ENCODE results near the gene MTHFD2L. TPM values are rescaled to one million over a fixed set of nuclear protein-coding genes. Genes with fewer than 3 reads are reported as not detected.

Gene MTHFD2L
- total and polyA plus RNA-seq, 9 of the 15 experiments (the other 6 are each of a cell fraction or from before 2014, with no cell fraction given), result 10.0 to 39.0 (median 26.0) TPM

- TF ChIP-seq ZNF407 (IDR thresholded peaks at IDR 0.05; ENCODE audit: low read depth) (no peak), GATAD2A (IDR thresholded peaks at IDR 0.05) (no peak), GATA2 (CRISPR knock-in tag; IDR thresholded peaks at IDR 0.05) (no peak), ZNF77 (CRISPR knock-in tag; IDR thresholded peaks at IDR 0.05) (no peak), TCF7 (IDR thresholded peaks at IDR 0.05; ENCODE audit: borderline replicate concordance) (0 out of 2 replicates have a peak, but pooled peaks have one; percentile 41), ZNF583 (CRISPR knock-in tag; IDR thresholded peaks at IDR 0.05) (peak; percentile 72; the same call in 1 of the 2 replicates), DDX20 (tag; IDR thresholded peaks at IDR 0.05; ENCODE audit: low read depth) (no peak), CHCHD3 (CRISPR knock-in tag; IDR thresholded peaks at IDR 0.05) (no peak), HNRNPUL1 (IDR thresholded peaks at IDR 0.05; ENCODE audit: low read length) (no peak), SMC3 (conservative IDR thresholded peaks at IDR 0.05; ENCODE audit: insufficient read depth, low read depth, low read length) (no peak), STAT5A (IDR thresholded peaks at IDR 0.05; ENCODE audit: borderline replicate concordance, low read length) (no peak), ZC3H11A (IDR thresholded peaks at IDR 0.05; ENCODE audit: low read depth, low read length) (no peak), ZBTB33 (CRISPR knock-in tag; IDR thresholded peaks at IDR 0.05) (peak; percentile 40; the same call in 1 of the 2 replicates), SRSF1 (IDR thresholded peaks at IDR 0.05; ENCODE audit: low read depth, low read length) (peak; percentile 32; the same call in 1 of the 2 replicates)
Measured at GRCh38 chr4:74157561-74158465, at the start of gene MTHFD2L (continued).

All from K562 (cell line).